GM12878 (cell line): ENCODE measurements around the gene ANKRD6. TPM values are rescaled to one million over a fixed set of nuclear protein-coding genes. Genes with fewer than 3 reads are reported as not detected.

Source experiments
- ATAC-seq: fragments of 200-7000 bp; cut with Tn5 transposase; 3 replicates; pipeline ENCODE4 v1.9.1; 2020; ENCODE audit warnings: mild to moderate bottlenecking, moderate library complexity
- BruUV-seq: library from RNA; stranded (reverse); fragments of 400-500 nt; replicated peaks from 2 replicates; lab custom pipeline; 2021; lab: Mats Ljungman, UMichigan
- CTCF ChIA-PET: fragments of 300-600 bp; sonication (Branson Sonifier 250); formaldehyde crosslinking; extraction: SDS; loops from one replicate; lab custom pipeline; 2021; ENCODE audit warnings: inconsistent platforms; lab: Yijun Ruan, JAX
- POLR2A ChIA-PET: fragments of 350-600 bp; formaldehyde crosslinking; extraction: SDS; loops from one replicate; lab custom pipeline; 2021; ENCODE audit warnings: inconsistent platforms; lab: Charles Lee
- RAD21 ChIA-PET: fragments of 300-600 bp; sonication (Branson Sonifier 250); formaldehyde crosslinking; loops from one replicate; lab custom pipeline; 2023; ENCODE audit warnings: antibody characterized with exemption; ENCODE audit not compliant: unreplicated experiment; lab: Charles Lee
- SMC1A ChIA-PET: fragments of 300-600 bp; sonication (Branson Sonifier 250); formaldehyde crosslinking; loops from one replicate; lab custom pipeline; 2023; ENCODE audit not compliant: unreplicated experiment, uncharacterized antibody; lab: Charles Lee
- DNase-seq: peaks from one replicate; pipeline ENCODE4 v3.0.0-alpha.2; 2011; ENCODE audit warnings: low read depth, low spot score
- FAIRE-seq: peaks from 3 replicates; lab custom pipeline; 2011; peaks lifted over from hg19 to GRCh38; lab: Jason Lieb, UNC
- H2AFZ ChIP-seq: 2 replicates; pipeline ENCODE4 v1.6.0; 2011; ENCODE audit warnings: low read depth, low read length, control low read depth; ENCODE audit not compliant: control insufficient read depth
- H3K27ac ChIP-seq: 2 replicates; pipeline ENCODE4 v1.5.1; 2011; ENCODE audit warnings: control low read depth; ENCODE audit not compliant: control insufficient read depth, insufficient read depth
- H3K27me3 ChIP-seq, 2 experiments: replicated peaks in 1 of 2; 2 replicates each; pipeline versions ENCODE4 v1.6.0 to v1.6.1; 2011; ENCODE audit warnings: low read length in 1 of 2; ENCODE audit not compliant: control insufficient read depth in 2 of 2, insufficient read depth in 2 of 2
- H3K36me3 ChIP-seq, 2 experiments: 2 replicates each; pipeline ENCODE4 v1.5.1; 2011; ENCODE audit warnings: low read length in 1 of 2; ENCODE audit not compliant: control insufficient read depth in 2 of 2, insufficient read depth in 2 of 2
- H3K4me1 ChIP-seq: 2 replicates; pipeline ENCODE4 v1.6.1; 2011; ENCODE audit warnings: mild to moderate bottlenecking, low read length, moderate library complexity, mixed read lengths; ENCODE audit not compliant: control insufficient read depth, insufficient read depth
- H3K4me2 ChIP-seq: 2 replicates; pipeline ENCODE4 v1.6.0; 2011; ENCODE audit warnings: control low read depth; ENCODE audit not compliant: control insufficient read depth, insufficient read depth
- H3K4me3 ChIP-seq: fragments of 200-600 bp; sonication (generic); 2 replicates; pipeline ENCODE4 v1.5.1; 2016
- H3K79me2 ChIP-seq: 2 replicates; pipeline ENCODE4 v1.6.0; 2011; ENCODE audit warnings: low read length; ENCODE audit not compliant: control insufficient read depth, insufficient read depth
- H3K9ac ChIP-seq: 2 replicates; pipeline ENCODE4 v1.8.0; 2011; ENCODE audit warnings: low read length, control low read depth, mixed read lengths; ENCODE audit not compliant: control insufficient read depth, insufficient read depth
- H3K9me3 ChIP-seq: replicated peaks from 3 replicates; pipeline ENCODE4 v1.5.1; 2011; ENCODE audit warnings: mild to moderate bottlenecking, low read length; ENCODE audit not compliant: control insufficient read depth, insufficient read depth
- H4K20me1 ChIP-seq: 2 replicates; pipeline ENCODE4 v1.6.0; 2011; ENCODE audit not compliant: control insufficient read depth, insufficient read depth
- EED ChIP-seq: sonication (generic); IDR thresholded peaks from 2 replicates; pipeline ENCODE4 v1.6.1; 2016; ENCODE audit warnings: antibody characterized with exemption, low read depth
- IKZF1 ChIP-seq: fragments of 450-650 bp; conservative IDR thresholded peaks from 2 replicates; pipeline ENCODE4 v1.6.1; 2017; ENCODE audit warnings: antibody characterized with exemption, mild to moderate bottlenecking
- MLLT1 ChIP-seq: fragments of 450-650 bp; IDR thresholded peaks from 2 replicates; pipeline ENCODE4 v1.6.1; 2016; ENCODE audit warnings: mild to moderate bottlenecking
- NR2C1 ChIP-seq: fragments of 450-650 bp; IDR thresholded peaks from 2 replicates; pipeline ENCODE4 v1.6.1; 2017; ENCODE audit warnings: antibody characterized with exemption, mild to moderate bottlenecking, moderate library complexity
- WGBS: methylation state at CpG from one replicate; pipeline ENCODE4 v1.1.6; 2016; ENCODE audit warnings: low lambda C conversion rate; ENCODE audit not compliant: insufficient replicate concordance, insufficient coverage; ENCODE audit errors: missing lambda C conversion rate; 5-methylcytosine and 5-hydroxymethylcytosine counted together
- in situ Hi-C: fragments of 300-500 bp; cut with MboI; formaldehyde crosslinking; loops from 9 replicates; pipeline ENCODE4 v1.14.3; 2018; ENCODE audit warnings: mixed read lengths
- intact Hi-C: fragments of 100-400 bp; cut with micrococcal nuclease; formaldehyde crosslinking; loops from one replicate; pipeline ENCODE4 v1.14.2; 2022; ENCODE audit not compliant: unreplicated experiment
- polyA plus RNA-seq, 11 experiments: library from polyadenylated mRNA; depleted of rRNA in 4 of 11; unstranded in 6 of 11; stranded (reverse) in 5 of 11; fragments of >200 nt; fragmentation: Nextera tagmentation in 4 of 11; fragmentation: Illumina TruSeq in 1 of 11; extraction: Ambion mirVana in 4 of 11; extraction: Trizol in 1 of 11; gene quantifications; 1 replicate in 1 of 11; 2 replicates in 10 of 11; pipeline versions ENCODE4 v1.2.1 to v1.2.3, GENCODE V29; 2011 to 2016; ENCODE audit warnings: inconsistent platforms in 2 of 11, missing spikeins in 2 of 11, low read depth in 1 of 11
- total RNA-seq, 4 experiments: library from RNA; depleted of rRNA in 3 of 4; stranded (reverse); fragments of >200 nt in 3 of 4; fragmentation: Illumina TruSeq in 1 of 4; extraction: Trizol in 1 of 4; gene quantifications; 2 replicates each; pipeline versions ENCODE4 v1.2.1 to v1.2.3, GENCODE V29; 2013 to 2021
- TF ChIP-seq, protein P1 (sequence below): fragments of 450-650 bp; IDR thresholded peaks from 2 replicates; pipeline ENCODE4 v1.6.1; 2018; ENCODE audit warnings: borderline replicate concordance, mild to moderate bottlenecking; ENCODE audit not compliant: partially characterized antibody

Gene ANKRD6
- total and polyA plus RNA-seq, 10 of the 15 experiments (the other 5 are each of a cell fraction or from before 2014, with no cell fraction given): 0.03 to 0.90 (median 0.38) TPM

DNA sequence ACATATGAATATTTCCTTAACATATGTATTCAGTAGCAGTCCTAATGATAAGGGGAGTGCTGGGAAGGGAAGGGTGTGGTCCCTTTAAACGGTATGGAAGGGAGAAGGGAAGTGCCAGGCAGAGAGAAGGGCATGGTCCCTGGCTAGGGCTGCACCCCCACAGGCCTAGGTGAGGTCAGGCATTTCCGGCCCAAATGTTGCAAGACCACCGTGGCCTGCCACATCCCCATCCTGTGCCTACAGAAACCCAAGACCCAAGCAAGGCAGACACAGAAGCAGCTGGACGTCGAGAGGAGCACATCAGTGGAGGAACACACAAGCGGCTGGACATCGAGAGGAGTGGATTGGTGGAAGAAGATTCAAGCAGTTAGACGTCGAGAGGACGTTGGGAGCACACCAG lies 26.8 kb upstream of the ANKRD6 start (continued):
- no peak for TF ChIP-seq IKZF1

- H3K9me3 ChIP-seq: no peaks in the 10 kb centered on the region
- 92% methylated on average over 7 of the region's 7 CpGs for WGBS
- no TSS peak for BruUV-seq
- H3K36me3 ChIP-seq: no peaks in the 10 kb centered on the region
- intact Hi-C loops (loop anchor here (2.0 kb wide), 1 partner anchor 37 kb away; no protein-coding TSS in a partner anchor), in situ Hi-C loops (no loop called here)
- H2AFZ ChIP-seq: no peak overlapping the region
- no peak for TF ChIP-seq NR2C1
- 0 out of 2 replicates have a peak, but pooled peaks have one; percentile 18 for TF ChIP-seq MLLT1
- TF ChIP-seq, protein P1, sequence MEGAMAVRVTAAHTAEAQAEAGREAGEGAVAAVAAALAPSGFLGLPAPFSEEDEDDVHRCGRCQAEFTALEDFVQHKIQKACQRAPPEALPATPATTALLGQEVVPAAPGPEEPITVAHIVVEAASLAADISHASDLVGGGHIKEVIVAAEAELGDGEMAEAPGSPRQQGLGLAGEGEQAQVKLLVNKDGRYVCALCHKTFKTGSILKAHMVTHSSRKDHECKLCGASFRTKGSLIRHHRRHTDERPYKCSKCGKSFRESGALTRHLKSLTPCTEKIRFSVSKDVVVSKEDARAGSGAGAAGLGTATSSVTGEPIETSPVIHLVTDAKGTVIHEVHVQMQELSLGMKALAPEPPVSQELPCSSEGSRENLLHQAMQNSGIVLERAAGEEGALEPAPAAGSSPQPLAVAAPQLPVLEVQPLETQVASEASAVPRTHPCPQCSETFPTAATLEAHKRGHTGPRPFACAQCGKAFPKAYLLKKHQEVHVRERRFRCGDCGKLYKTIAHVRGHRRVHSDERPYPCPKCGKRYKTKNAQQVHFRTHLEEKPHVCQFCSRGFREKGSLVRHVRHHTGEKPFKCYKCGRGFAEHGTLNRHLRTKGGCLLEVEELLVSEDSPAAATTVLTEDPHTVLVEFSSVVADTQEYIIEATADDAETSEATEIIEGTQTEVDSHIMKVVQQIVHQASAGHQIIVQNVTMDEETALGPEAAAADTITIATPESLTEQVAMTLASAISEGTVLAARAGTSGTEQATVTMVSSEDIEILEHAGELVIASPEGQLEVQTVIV: no peak
- TF ChIP-seq EED: no peak
- CTCF ChIA-PET: interaction anchor here (1.1 to 1.3 kb wide), 2 partner anchors 37 to 38 kb away, joined by 3 to 5 read pairs; no protein-coding TSS in a partner anchor
- H3K4me1 ChIP-seq: peaks cover 7% of the 10 kb centered on the region; the same call in 1 of the 2 replicates
- RAD21 ChIA-PET: interaction anchor here (1.3 kb wide), 1 partner anchor 21 kb away, joined by 4 read pairs; no protein-coding TSS in a partner anchor
- H3K9ac ChIP-seq: no peak overlapping the region
- POLR2A ChIA-PET: no interaction called here
- FAIRE-seq (no peak), ATAC-seq (no peak), DNase-seq (no peak)
- no peaks in the 10 kb centered on the region; a peak in 1 of 4 replicates for H3K27me3 ChIP-seq
- peak overlapping the region; percentile 30 for H3K4me3 ChIP-seq
- no peak overlapping the region for H3K27ac ChIP-seq
- peak overlapping the region; percentile 83 for H3K4me2 ChIP-seq
- SMC1A ChIA-PET: interaction anchor here (0.9 to 2.8 kb wide), 3 partner anchors 38 to 427 kb away, joined by 3 to 9 read pairs (median 4); no protein-coding TSS in a partner anchor
- no peaks in the 10 kb centered on the region for H4K20me1 ChIP-seq
- H3K79me2 ChIP-seq: peaks cover 58% of the 10 kb centered on the region
Observed at GRCh38 chr6:89409461-89410035, 23.4 kb upstream of the ANKRD6 start.
